Measurements from ENCODE around the gene WDR3.
"Not testable (repeated sequence)": the region's sequence is repeated elsewhere in the genome, so short reads cannot be mapped to it uniquely, and the experiment has no call there.

Gene WDR3

DNA sequence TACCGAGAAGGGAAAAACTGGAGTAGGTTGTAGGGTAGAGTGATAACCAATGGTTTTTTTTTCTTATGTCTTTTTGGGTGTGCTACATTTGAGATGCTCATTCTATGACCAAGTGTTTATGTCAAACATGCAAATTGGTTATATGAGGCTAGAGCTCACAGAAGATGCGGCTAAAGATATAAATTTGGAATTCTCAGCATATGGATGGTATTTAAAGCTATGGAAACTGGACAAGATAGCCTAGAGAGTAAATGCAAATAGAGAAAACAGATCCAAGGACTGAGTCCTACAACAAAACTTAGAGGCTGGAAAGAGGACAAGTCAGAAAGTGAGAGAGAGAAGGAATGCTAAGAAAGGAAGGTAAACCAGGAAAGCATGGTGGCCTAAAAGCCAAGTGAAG lies 7.5 kb upstream of the WDR3 start:
- Mint-ChIP-seq H3K4me3 (no peak overlapping the region), H3K36me3 (peaks cover 12% of the 10 kb centered on the region), H3K27ac (no peak overlapping the region), H3K9me3 (no peaks in the 10 kb centered on the region), H3K27me3 (no peaks in the 10 kb centered on the region), H3K4me1 (peaks cover 9% of the 10 kb centered on the region)
- no peak for DNase-seq (ENCODE audit: low spot score in 2 of 2)
- no peak for ATAC-seq (ENCODE audit: low read depth)

DNA sequence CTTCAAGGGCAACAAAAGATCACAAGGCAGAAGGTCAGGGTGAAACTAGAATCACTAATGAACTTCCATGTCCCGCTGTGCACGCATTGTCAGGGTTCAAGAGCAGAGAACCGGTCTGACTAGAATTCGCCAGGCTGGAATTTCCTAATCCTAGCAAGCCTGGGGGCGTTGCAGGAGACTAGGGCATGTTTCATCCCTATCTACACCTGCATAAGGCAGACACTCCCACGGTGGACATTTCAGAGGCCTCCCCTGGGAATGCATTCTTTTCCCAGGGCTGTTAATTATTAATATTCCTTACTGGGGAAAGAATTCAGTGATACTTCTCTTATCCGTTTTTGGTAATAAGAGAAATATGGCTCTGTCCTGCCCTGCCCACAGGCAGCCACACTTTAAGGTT lies 6.8 kb upstream of the WDR3 start:
- not testable (repeated sequence) for ATAC-seq (ENCODE audit: low read depth); H3K4me1 Mint-ChIP-seq; H3K9me3 Mint-ChIP-seq; DNase-seq (ENCODE audit: low spot score in 2 of 2); H3K27me3 Mint-ChIP-seq; H3K4me3 Mint-ChIP-seq; H3K27ac Mint-ChIP-seq
- peaks cover 11% of the 10 kb centered on the region for H3K36me3 Mint-ChIP-seq

DNA sequence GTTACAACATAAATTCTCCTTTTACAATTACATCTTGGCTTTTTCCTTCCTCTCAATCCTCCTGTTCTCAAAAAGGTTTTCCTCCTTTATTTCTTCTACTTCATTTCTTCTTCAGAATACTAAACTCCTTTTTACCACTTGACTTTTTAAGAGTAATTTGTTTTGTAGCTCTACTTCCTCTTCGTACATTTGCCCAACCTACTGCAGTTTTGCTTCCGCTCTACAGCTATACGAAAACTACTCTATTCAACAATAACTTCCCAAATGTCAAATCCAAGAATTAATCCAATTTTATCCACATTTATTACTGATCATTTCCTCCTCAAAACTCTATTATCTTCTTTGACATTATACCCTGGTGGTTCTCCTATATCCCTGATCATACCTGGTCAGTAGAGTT lies 3.6 kb upstream of the WDR3 start:
- Mint-ChIP-seq H3K4me3 (peak overlapping the region; percentile 66), H3K9me3 (no peaks in the 10 kb centered on the region), H3K27me3 (no peaks in the 10 kb centered on the region), H3K36me3 (peaks cover 6% of the 10 kb centered on the region), H3K4me1 (peaks cover 23% of the 10 kb centered on the region), H3K27ac (peak overlapping the region; percentile 74)
- no peak for DNase-seq (ENCODE audit: low spot score in 2 of 2)
- no peak for ATAC-seq (ENCODE audit: low read depth)

DNA sequence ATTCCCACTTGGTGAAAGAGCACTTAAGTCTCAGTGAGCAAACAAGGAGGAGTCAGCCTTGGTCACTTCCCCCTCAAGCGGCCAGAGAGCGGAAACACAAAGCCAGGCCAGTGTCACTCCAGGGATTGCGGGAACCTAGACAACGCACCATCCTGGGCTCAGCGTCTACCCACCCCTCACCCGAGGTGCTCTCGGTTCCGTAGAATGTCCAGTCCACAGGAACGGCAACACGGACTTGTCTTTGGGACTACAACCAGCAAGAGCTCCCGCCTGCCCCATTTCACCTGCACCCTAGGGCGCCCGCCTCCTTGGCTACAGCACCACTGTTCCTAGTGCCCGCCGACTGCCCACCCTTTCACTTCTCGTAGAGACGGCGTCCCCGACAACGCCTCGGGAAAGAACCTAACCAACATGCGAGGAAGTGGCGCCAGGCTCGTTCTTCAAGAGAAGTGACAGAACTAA lies 627 bp upstream of the WDR3 start:
- Mint-ChIP-seq H3K9me3 (no peaks in the 10 kb centered on the region), H3K4me1 (peaks cover 33% of the 10 kb centered on the region), H3K27ac (peak overlapping the region; percentile 97), H3K27me3 (no peaks in the 10 kb centered on the region), H3K36me3 (peaks cover 8% of the 10 kb centered on the region), H3K4me3 (peak overlapping the region; percentile 89)
- ATAC-seq (ENCODE audit: low read depth) (peak; percentile 59), DNase-seq (ENCODE audit: low spot score in 2 of 2) (peak in 1 of 2 donors; percentile 59)

DNA sequence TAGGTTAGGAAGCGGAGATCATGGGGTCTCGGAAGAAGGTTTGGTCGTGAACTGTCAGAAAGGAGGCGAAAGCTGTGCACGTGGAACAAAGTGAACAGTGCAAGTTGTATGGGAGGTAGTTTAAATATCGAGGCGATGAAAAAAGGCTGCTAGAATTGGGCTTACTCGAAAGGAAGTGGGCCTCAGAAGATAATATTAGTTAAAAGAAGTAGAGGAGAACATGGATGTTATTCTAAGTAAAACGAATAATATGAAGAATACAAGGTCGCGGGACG lies 571 bp downstream of the WDR3 start:
- peak overlapping the region; percentile 97 for H3K27ac Mint-ChIP-seq
- ATAC-seq (ENCODE audit: low read depth) = no peak
- no peaks in the 10 kb centered on the region for H3K27me3 Mint-ChIP-seq
- H3K4me1 Mint-ChIP-seq = peaks cover 29% of the 10 kb centered on the region
- H3K9me3 Mint-ChIP-seq = no peaks in the 10 kb centered on the region
- peak overlapping the region; percentile 89 for H3K4me3 Mint-ChIP-seq
- peaks cover 10% of the 10 kb centered on the region for H3K36me3 Mint-ChIP-seq
- no peak for DNase-seq (ENCODE audit: low spot score in 2 of 2)

DNA sequence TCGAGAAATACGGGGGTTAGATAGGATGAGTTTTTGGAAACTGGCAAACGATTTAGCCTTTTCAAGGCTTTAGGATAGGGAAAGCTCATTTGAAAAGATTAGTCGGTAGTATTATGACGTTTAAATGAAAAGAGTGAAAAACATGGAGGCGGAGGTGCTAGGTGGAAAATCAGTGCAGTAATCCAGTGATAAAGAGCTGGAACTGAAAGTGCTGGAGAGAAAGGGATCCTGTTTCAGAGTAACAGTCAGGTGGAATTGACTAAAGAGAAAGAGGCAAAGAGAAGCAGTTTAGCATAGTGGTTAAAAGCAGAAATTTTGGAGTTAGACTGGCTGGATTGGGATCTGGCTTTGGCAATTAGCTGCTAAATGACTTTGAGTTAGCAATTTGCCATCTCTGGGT lies 945 bp downstream of the WDR3 start:
- DNase-seq (ENCODE audit: low spot score in 2 of 2) (no peak), ATAC-seq (ENCODE audit: low read depth) (no peak)
- no peaks in the 10 kb centered on the region for H3K9me3 Mint-ChIP-seq
- peak overlapping the region; percentile 89 for H3K4me3 Mint-ChIP-seq
- no peaks in the 10 kb centered on the region for H3K27me3 Mint-ChIP-seq
- H3K36me3 Mint-ChIP-seq = peaks cover 10% of the 10 kb centered on the region
- H3K4me1 Mint-ChIP-seq = peaks cover 29% of the 10 kb centered on the region
- peak overlapping the region; percentile 97 for H3K27ac Mint-ChIP-seq

DNA sequence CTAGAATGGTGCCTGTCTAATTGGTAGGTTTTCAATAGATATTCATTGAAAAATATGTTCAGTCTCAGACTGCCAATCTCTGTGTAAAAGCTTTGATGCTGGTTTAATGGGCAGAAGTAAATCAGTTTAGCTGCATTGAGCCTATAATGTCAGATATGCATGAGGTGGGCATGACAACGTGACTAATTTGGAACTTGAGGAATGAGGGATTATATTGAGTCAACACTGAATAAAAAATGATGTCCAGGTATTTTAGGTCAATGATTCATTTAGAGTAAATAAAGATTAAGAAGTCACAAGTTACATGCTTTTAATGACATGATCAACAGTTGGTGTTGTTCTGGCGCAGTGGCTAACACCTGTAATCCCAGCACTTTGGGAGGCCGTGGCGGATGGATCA lies 3.0 kb downstream of the WDR3 start:
- no peaks in the 10 kb centered on the region for H3K9me3 Mint-ChIP-seq
- H3K4me3 Mint-ChIP-seq = no peak overlapping the region
- DNase-seq (ENCODE audit: low spot score in 2 of 2) = no peak
- peaks cover 12% of the 10 kb centered on the region for H3K36me3 Mint-ChIP-seq
- H3K27ac Mint-ChIP-seq = no peak overlapping the region
- ATAC-seq (ENCODE audit: low read depth) = no peak
- peaks cover 23% of the 10 kb centered on the region for H3K4me1 Mint-ChIP-seq
- no peaks in the 10 kb centered on the region for H3K27me3 Mint-ChIP-seq

DNA sequence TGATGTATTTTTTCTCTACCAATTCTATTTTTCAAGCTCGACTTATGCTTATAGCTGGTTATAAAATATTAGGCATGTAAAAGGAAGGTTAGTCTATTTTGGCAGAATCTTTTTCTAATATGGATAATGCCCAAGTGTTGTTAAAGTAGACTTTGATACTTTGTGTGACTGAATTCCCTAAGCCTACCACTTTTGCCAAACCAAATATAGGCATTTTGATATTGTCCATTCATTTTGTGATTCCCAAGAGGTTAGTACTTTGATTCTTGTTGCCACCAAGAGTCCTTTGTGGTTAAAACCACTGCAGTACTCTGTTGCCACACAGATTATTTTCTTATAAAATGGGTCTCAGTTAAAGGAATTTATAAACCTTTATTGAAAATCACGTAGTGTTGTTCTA lies 4.2 kb downstream of the WDR3 start:
- H3K27me3 Mint-ChIP-seq = no peaks in the 10 kb centered on the region
- no peak overlapping the region for H3K27ac Mint-ChIP-seq
- ATAC-seq (ENCODE audit: low read depth) = no peak
- no peak for DNase-seq (ENCODE audit: low spot score in 2 of 2)
- H3K4me1 Mint-ChIP-seq = peaks cover 20% of the 10 kb centered on the region
- H3K36me3 Mint-ChIP-seq = peaks cover 20% of the 10 kb centered on the region
- no peaks in the 10 kb centered on the region for H3K9me3 Mint-ChIP-seq
- no peak overlapping the region for H3K4me3 Mint-ChIP-seq

DNA sequence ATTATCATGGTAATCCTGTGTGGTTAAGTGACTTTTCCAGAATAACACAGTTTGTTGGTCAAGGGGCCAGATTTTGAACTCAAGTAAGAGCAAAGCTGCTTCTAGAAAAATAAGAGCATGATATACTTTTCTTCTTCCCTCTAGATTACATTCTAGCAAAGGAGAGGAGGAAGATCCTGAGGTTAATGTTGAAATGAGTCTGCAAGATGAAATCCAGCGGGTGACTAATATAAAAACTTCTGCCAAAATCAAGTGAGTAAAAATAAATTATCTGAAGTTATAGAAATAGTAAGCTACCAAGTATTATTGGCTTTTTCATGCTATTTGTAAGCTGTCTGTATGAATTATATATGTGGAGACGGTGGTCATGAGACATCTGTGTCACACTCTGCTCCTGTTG lies 12.8 kb downstream of the WDR3 start:
- H3K4me1 Mint-ChIP-seq = peaks cover 4% of the 10 kb centered on the region

DNA sequence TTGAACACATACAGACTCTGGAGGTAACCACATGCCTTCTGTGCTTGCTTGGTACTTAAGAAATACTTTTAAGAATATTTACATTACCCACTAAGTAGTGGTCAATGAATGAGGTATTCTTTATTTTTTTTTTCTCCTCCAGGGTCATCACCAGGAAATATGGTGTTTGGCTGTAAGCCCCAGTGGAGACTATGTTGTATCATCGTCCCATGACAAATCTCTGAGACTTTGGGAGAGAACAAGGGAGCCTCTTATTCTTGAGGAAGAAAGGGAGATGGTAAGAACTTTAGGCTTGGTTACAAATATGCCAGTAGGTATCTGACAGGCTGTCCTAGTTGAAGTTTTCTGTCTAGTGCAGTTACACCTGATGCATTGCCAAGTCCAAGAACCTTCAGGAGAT lies 22.8 kb downstream of the WDR3 start:
- Mint-ChIP-seq H3K4me3 (no peak overlapping the region), H3K27ac (no peak overlapping the region), H3K9me3 (no peaks in the 10 kb centered on the region), H3K36me3 (peaks cover 44% of the 10 kb centered on the region), H3K4me1 (no peaks in the 10 kb centered on the region), H3K27me3 (no peaks in the 10 kb centered on the region)
- DNase-seq (ENCODE audit: low spot score in 2 of 2) (no peak), ATAC-seq (ENCODE audit: low read depth) (no peak)

More for the DNA sequence above, 12.8 kb downstream of the WDR3 start:
- DNase-seq (ENCODE audit: low spot score in 2 of 2) (no peak), ATAC-seq (ENCODE audit: low read depth) (no peak)
- H3K4me3 Mint-ChIP-seq = no peak overlapping the region
- peaks cover 47% of the 10 kb centered on the region for H3K36me3 Mint-ChIP-seq
- H3K27me3 Mint-ChIP-seq = no peaks in the 10 kb centered on the region
- no peak overlapping the region for H3K27ac Mint-ChIP-seq
- H3K9me3 Mint-ChIP-seq = no peaks in the 10 kb centered on the region

DNA sequence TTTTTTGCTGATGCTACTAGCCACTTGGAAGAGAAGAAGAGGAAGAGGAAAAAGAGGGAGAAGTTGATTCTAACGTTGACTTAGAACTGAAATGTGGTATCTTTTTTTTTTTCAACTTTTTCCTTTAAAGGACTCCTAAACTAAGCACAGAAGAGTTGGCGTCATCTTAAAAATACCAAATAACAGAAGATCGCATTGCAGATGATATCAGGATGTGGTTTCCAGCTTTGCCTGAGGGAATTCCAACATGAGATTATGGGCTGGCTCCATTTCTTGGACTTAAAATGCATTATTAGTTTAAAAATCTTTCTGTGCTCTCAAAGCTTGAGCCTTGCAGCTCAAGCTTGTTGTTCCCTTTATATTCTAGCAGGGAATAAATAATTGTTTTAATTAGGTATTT lies 29.8 kb downstream of the WDR3 start:
- Mint-ChIP-seq H3K36me3 (peaks cover 30% of the 10 kb centered on the region), H3K27me3 (no peaks in the 10 kb centered on the region)
- no peak for ATAC-seq (ENCODE audit: low read depth)

DNA sequence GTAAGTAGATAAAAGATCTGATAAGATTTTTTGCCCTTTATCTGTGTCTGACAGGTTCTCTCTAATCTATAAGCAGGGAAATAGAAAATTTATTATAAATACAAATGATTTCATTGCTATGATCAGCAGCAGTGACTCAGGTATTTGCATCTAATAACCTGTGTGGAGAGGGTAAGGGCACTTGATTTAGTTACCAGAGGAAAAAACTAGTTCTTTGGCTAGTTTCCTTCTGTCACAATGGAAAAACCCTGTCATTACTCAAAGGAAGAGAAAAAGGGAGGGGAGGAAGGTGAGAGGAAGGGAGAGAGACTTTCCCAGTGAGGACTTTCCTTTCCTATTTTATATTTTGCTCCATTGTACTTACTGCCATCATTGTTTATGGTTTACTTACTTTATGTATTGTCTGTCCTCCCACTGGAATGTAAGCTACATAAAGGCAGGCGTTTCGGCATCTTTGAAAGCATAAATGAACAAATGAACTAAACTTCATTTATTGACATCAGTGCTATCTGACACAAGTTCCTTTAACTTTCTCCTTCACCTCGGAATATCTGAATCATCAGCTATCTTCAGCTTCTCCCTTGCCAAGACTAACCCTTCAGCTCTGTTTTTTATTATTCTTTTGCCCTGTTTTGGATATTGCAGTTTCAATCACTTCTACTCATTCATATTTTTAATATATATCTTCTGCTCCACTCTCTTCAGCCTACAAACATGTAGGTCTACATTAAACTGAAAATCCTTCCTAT lies 34.9 kb downstream of the WDR3 start:
- ATAC-seq (ENCODE audit: low read depth) = no peak

More for the DNA sequence above, 29.8 kb downstream of the WDR3 start:
- no peak overlapping the region for H3K27ac Mint-ChIP-seq
- no peaks in the 10 kb centered on the region for H3K9me3 Mint-ChIP-seq
- DNase-seq (ENCODE audit: low spot score in 2 of 2) = no peak
- H3K4me3 Mint-ChIP-seq = no peak overlapping the region
- H3K4me1 Mint-ChIP-seq = no peaks in the 10 kb centered on the region

DNA sequence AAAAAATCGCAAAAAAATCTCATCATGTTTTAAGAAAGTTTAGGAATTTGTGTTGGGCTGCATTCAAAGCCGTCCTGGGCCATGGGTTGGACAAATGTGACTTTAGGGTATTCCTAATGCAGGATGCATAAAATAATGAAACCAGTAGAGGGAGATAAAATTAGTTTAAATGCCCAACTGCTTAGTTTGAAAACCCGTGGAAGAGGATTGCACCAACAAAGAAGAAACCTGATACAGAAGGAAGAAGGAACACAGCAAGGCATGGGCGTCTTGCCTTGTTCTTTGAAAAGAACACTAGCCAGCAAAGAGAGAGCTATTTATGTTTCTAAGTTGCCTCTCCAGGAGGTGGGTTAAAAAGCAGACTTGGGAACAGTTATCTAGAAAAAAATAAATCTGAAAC lies 37.9 kb downstream of the WDR3 start:
- H3K9me3 Mint-ChIP-seq = no peaks in the 10 kb centered on the region
- H3K36me3 Mint-ChIP-seq = peaks cover 2% of the 10 kb centered on the region
- H3K4me1 Mint-ChIP-seq = peaks cover 9% of the 10 kb centered on the region
- no peak overlapping the region for H3K4me3 Mint-ChIP-seq
- DNase-seq (ENCODE audit: low spot score in 2 of 2) (no peak), ATAC-seq (ENCODE audit: low read depth) (no peak)
- no peaks in the 10 kb centered on the region for H3K27me3 Mint-ChIP-seq
- no peak overlapping the region for H3K27ac Mint-ChIP-seq

More for the DNA sequence above, 34.9 kb downstream of the WDR3 start:
- DNase-seq (ENCODE audit: low spot score in 2 of 2) = no peak
- Mint-ChIP-seq H3K4me3 (no peak overlapping the region), H3K27me3 (no peaks in the 10 kb centered on the region), H3K27ac (no peak overlapping the region), H3K9me3 (no peaks in the 10 kb centered on the region), H3K4me1 (peaks cover 9% of the 10 kb centered on the region), H3K36me3 (peaks cover 5% of the 10 kb centered on the region)

DNA sequence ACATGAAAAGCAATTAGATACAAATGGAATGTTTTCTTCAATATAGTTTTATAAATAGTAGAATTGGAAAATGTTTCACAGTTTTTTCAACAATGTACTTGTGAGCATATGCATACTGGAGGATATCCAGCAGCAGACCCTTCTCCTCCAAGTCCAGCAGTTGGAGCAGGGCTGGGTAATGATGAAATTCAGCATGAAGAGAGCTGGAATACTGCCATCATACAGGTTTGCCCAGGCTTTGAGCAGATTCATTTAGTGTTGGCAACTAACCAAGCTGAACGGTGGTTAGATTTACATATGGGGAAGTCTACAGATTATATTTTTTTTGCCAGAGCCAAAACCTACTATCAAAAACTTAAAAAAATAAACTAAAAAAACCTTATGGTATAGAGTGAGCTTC lies 38.3 kb downstream of the WDR3 start:
- ATAC-seq (ENCODE audit: low read depth) = no peak
- Mint-ChIP-seq H3K9me3 (no peaks in the 10 kb centered on the region), H3K27me3 (no peaks in the 10 kb centered on the region), H3K36me3 (peaks cover 2% of the 10 kb centered on the region), H3K4me3 (no peak overlapping the region), H3K27ac (no peak overlapping the region), H3K4me1 (peaks cover 9% of the 10 kb centered on the region)
- no peak for DNase-seq (ENCODE audit: low spot score in 2 of 2)

DNA sequence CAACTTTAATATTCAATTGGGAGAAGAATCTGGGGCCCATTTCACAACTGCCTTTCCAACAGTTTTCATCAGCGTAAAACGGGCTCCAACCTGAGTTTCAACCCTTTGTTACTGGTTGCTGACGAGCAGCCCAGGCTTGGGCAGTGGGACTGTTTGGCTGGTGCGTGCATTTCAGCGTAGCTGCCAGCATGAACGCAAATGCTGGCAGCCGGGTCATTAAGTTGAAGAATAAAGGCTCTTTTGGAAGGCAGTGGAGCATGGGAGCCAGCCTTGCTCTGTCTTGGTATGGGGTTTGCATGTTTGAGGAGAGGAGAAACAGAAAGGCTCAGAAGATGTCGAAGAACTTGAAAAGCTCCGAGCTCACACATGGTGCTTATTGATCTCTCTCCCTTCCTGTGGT lies 40.7 kb downstream of the WDR3 start:
- H3K4me1 Mint-ChIP-seq = peaks cover 9% of the 10 kb centered on the region
- peaks cover 2% of the 10 kb centered on the region for H3K36me3 Mint-ChIP-seq
- no peak overlapping the region for H3K27ac Mint-ChIP-seq
- H3K9me3 Mint-ChIP-seq = peaks cover 2% of the 10 kb centered on the region
- no peak overlapping the region for H3K4me3 Mint-ChIP-seq
- no peak for ATAC-seq (ENCODE audit: low read depth)
- no peak for DNase-seq (ENCODE audit: low spot score in 2 of 2)
- no peaks in the 10 kb centered on the region for H3K27me3 Mint-ChIP-seq
